H1 (cell line): Measurements from ENCODE around the gene IFI27L1.

ENCODE experiments used
- BRCA1 ChIP-seq: IDR thresholded peaks from 2 replicates; pipeline ENCODE4 v1.6.1; 2012; ENCODE audit warnings: low read depth, low read length, improper control_type of control experiment
- CHD2 ChIP-seq: IDR thresholded peaks from 2 replicates; pipeline ENCODE4 v1.6.1; 2012; ENCODE audit warnings: low read length, improper control_type of control experiment
- EP300 ChIP-seq, 2 experiments: IDR thresholded peaks; 1 replicate in 1 of 2; 2 replicates in 1 of 2; pipeline ENCODE4 v1.6.1; 2011 to 2012; ENCODE audit warnings: low read depth in 2 of 2, low read length in 2 of 2, mild to moderate bottlenecking in 2 of 2, borderline replicate concordance in 1 of 2, inconsistent platforms in 1 of 2, moderate library complexity in 1 of 2
- EZH2 ChIP-seq: fragments of 200-600 bp; sonication (generic); IDR thresholded peaks from 2 replicates; pipeline ENCODE4 v1.7.1; 2012; ENCODE audit warnings: low read depth, mild to moderate bottlenecking, moderate library complexity, low read length, inconsistent platforms; ENCODE audit not compliant: severe bottlenecking
- GTF2F1 ChIP-seq: IDR thresholded peaks from 2 replicates; pipeline ENCODE4 v1.6.1; 2012; ENCODE audit warnings: low read depth, low read length, improper control_type of control experiment, borderline replicate concordance
- POLR2A ChIP-seq, 2 experiments: IDR thresholded peaks; 1 replicate in 1 of 2; 2 replicates in 1 of 2; pipeline ENCODE4 v1.6.1; 2011; ENCODE audit warnings: low read depth in 2 of 2, low read length in 2 of 2, mild to moderate bottlenecking in 2 of 2; ENCODE audit errors: control extremely low read depth in 1 of 2
- POLR2AphosphoS5 ChIP-seq: IDR thresholded peaks from 2 replicates; pipeline ENCODE4 v1.6.1; 2011; ENCODE audit warnings: low read depth, low read length
- SP1 ChIP-seq: IDR thresholded peaks from 2 replicates; pipeline ENCODE4 v1.6.1; 2011; ENCODE audit warnings: low read depth, low read length
- SRF ChIP-seq: IDR thresholded peaks from 2 replicates; pipeline ENCODE4 v1.6.1; 2011; ENCODE audit warnings: mild to moderate bottlenecking, low read depth, low read length, moderate library complexity
- YY1 ChIP-seq: IDR thresholded peaks from 2 replicates; pipeline ENCODE4 v1.6.1; 2011; ENCODE audit warnings: low read depth, mild to moderate bottlenecking, low read length
- ZNF274 ChIP-seq: IDR thresholded peaks from 2 replicates; pipeline ENCODE4 v1.7.0; 2012; ENCODE audit warnings: low read length, borderline replicate concordance; ENCODE audit errors: extremely low read depth
- TF ChIP-seq, protein P1 (sequence below), 3 experiments: IDR thresholded peaks; 1 replicate in 2 of 3; 2 replicates in 1 of 3; pipeline versions ENCODE4 v1.5.1 to v1.6.1; 2011; ENCODE audit warnings: low read length in 3 of 3, mild to moderate bottlenecking in 3 of 3, inconsistent platforms in 2 of 3, low read depth in 1 of 3, moderate library complexity in 1 of 3; ENCODE audit not compliant: insufficient read depth in 1 of 3; ENCODE audit errors: control extremely low read depth in 1 of 3
- TF ChIP-seq, protein P2 (sequence below): fragments of 300-600 bp; sonication (generic); IDR thresholded peaks from 2 replicates; pipeline ENCODE4 v1.7.1; 2012; ENCODE audit warnings: low read length, moderate library complexity, mild to moderate bottlenecking, inconsistent platforms; ENCODE audit not compliant: insufficient replicate concordance
- TF ChIP-seq, protein P3 (sequence below): IDR thresholded peaks from 2 replicates; pipeline ENCODE4 v1.6.1; 2011; ENCODE audit warnings: low read length, improper control_type of control experiment

DNA sequence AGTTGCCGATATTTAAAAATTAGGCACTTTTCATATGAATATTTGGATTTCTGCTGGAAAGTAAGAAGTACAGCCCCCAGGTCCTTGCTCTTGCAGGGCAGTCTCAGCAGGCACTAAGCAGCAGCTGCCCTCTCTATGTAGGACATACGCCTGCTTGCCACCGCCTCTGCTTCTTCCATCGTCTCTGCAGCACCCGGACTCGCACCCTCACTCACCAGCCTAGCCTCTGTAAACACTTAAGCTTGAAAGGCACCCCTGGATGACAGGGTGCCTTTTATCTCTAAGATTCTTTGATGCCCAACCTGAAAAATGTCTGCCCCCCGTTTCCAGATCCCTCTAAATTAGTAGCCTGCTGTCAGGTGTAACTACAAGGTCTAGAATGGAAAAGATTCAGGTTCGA is 36.0 kb upstream of the IFI27L1 start:
- TF ChIP-seq SP1: no peak
- no peak for TF ChIP-seq EZH2
- TF ChIP-seq, protein P1, sequence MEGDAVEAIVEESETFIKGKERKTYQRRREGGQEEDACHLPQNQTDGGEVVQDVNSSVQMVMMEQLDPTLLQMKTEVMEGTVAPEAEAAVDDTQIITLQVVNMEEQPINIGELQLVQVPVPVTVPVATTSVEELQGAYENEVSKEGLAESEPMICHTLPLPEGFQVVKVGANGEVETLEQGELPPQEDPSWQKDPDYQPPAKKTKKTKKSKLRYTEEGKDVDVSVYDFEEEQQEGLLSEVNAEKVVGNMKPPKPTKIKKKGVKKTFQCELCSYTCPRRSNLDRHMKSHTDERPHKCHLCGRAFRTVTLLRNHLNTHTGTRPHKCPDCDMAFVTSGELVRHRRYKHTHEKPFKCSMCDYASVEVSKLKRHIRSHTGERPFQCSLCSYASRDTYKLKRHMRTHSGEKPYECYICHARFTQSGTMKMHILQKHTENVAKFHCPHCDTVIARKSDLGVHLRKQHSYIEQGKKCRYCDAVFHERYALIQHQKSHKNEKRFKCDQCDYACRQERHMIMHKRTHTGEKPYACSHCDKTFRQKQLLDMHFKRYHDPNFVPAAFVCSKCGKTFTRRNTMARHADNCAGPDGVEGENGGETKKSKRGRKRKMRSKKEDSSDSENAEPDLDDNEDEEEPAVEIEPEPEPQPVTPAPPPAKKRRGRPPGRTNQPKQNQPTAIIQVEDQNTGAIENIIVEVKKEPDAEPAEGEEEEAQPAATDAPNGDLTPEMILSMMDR (IDR thresholded peaks at IDR 0.05; ENCODE audit: control extremely low read depth in 1 of 3, insufficient read depth in 1 of 3, low read depth in 1 of 3, low read length in 3 of 3): no peak
- no peak for TF ChIP-seq SRF
- TF ChIP-seq YY1: no peak
- TF ChIP-seq ZNF274: no peak
- TF ChIP-seq CHD2: no peak
- no peak for TF ChIP-seq EP300 (IDR thresholded peaks at IDR 0.05; ENCODE audit: borderline replicate concordance in 1 of 2, low read depth in 2 of 2, low read length in 2 of 2)
- TF ChIP-seq, protein P2, sequence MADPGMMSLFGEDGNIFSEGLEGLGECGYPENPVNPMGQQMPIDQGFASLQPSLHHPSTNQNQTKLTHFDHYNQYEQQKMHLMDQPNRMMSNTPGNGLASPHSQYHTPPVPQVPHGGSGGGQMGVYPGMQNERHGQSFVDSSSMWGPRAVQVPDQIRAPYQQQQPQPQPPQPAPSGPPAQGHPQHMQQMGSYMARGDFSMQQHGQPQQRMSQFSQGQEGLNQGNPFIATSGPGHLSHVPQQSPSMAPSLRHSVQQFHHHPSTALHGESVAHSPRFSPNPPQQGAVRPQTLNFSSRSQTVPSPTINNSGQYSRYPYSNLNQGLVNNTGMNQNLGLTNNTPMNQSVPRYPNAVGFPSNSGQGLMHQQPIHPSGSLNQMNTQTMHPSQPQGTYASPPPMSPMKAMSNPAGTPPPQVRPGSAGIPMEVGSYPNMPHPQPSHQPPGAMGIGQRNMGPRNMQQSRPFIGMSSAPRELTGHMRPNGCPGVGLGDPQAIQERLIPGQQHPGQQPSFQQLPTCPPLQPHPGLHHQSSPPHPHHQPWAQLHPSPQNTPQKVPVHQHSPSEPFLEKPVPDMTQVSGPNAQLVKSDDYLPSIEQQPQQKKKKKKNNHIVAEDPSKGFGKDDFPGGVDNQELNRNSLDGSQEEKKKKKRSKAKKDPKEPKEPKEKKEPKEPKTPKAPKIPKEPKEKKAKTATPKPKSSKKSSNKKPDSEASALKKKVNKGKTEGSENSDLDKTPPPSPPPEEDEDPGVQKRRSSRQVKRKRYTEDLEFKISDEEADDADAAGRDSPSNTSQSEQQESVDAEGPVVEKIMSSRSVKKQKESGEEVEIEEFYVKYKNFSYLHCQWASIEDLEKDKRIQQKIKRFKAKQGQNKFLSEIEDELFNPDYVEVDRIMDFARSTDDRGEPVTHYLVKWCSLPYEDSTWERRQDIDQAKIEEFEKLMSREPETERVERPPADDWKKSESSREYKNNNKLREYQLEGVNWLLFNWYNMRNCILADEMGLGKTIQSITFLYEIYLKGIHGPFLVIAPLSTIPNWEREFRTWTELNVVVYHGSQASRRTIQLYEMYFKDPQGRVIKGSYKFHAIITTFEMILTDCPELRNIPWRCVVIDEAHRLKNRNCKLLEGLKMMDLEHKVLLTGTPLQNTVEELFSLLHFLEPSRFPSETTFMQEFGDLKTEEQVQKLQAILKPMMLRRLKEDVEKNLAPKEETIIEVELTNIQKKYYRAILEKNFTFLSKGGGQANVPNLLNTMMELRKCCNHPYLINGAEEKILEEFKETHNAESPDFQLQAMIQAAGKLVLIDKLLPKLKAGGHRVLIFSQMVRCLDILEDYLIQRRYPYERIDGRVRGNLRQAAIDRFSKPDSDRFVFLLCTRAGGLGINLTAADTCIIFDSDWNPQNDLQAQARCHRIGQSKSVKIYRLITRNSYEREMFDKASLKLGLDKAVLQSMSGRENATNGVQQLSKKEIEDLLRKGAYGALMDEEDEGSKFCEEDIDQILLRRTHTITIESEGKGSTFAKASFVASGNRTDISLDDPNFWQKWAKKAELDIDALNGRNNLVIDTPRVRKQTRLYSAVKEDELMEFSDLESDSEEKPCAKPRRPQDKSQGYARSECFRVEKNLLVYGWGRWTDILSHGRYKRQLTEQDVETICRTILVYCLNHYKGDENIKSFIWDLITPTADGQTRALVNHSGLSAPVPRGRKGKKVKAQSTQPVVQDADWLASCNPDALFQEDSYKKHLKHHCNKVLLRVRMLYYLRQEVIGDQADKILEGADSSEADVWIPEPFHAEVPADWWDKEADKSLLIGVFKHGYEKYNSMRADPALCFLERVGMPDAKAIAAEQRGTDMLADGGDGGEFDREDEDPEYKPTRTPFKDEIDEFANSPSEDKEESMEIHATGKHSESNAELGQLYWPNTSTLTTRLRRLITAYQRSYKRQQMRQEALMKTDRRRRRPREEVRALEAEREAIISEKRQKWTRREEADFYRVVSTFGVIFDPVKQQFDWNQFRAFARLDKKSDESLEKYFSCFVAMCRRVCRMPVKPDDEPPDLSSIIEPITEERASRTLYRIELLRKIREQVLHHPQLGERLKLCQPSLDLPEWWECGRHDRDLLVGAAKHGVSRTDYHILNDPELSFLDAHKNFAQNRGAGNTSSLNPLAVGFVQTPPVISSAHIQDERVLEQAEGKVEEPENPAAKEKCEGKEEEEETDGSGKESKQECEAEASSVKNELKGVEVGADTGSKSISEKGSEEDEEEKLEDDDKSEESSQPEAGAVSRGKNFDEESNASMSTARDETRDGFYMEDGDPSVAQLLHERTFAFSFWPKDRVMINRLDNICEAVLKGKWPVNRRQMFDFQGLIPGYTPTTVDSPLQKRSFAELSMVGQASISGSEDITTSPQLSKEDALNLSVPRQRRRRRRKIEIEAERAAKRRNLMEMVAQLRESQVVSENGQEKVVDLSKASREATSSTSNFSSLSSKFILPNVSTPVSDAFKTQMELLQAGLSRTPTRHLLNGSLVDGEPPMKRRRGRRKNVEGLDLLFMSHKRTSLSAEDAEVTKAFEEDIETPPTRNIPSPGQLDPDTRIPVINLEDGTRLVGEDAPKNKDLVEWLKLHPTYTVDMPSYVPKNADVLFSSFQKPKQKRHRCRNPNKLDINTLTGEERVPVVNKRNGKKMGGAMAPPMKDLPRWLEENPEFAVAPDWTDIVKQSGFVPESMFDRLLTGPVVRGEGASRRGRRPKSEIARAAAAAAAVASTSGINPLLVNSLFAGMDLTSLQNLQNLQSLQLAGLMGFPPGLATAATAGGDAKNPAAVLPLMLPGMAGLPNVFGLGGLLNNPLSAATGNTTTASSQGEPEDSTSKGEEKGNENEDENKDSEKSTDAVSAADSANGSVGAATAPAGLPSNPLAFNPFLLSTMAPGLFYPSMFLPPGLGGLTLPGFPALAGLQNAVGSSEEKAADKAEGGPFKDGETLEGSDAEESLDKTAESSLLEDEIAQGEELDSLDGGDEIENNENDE: no peak
- TF ChIP-seq GTF2F1: no peak
- no peak for TF ChIP-seq BRCA1
- TF ChIP-seq POLR2AphosphoS5: no peak
- TF ChIP-seq POLR2A (IDR thresholded peaks at IDR 0.05; ENCODE audit: control extremely low read depth in 1 of 2, low read depth in 2 of 2, low read length in 2 of 2): no peak
- TF ChIP-seq, protein P3, sequence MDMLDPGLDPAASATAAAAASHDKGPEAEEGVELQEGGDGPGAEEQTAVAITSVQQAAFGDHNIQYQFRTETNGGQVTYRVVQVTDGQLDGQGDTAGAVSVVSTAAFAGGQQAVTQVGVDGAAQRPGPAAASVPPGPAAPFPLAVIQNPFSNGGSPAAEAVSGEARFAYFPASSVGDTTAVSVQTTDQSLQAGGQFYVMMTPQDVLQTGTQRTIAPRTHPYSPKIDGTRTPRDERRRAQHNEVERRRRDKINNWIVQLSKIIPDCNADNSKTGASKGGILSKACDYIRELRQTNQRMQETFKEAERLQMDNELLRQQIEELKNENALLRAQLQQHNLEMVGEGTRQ: no peak
